Measurements from ENCODE around the gene GJB3. TPM values are rescaled to one million over a fixed set of nuclear protein-coding genes. Genes with fewer than 3 reads are reported as not detected.
A peak's percentile ranks its signal among the peaks of the same experiment; 100 is the strongest.

GJB3 gene
- polyA plus RNA-seq, 1 donor (not counting 4 experiments of a cell fraction or from before 2014, with no cell fraction given) = 133 TPM

DNA sequence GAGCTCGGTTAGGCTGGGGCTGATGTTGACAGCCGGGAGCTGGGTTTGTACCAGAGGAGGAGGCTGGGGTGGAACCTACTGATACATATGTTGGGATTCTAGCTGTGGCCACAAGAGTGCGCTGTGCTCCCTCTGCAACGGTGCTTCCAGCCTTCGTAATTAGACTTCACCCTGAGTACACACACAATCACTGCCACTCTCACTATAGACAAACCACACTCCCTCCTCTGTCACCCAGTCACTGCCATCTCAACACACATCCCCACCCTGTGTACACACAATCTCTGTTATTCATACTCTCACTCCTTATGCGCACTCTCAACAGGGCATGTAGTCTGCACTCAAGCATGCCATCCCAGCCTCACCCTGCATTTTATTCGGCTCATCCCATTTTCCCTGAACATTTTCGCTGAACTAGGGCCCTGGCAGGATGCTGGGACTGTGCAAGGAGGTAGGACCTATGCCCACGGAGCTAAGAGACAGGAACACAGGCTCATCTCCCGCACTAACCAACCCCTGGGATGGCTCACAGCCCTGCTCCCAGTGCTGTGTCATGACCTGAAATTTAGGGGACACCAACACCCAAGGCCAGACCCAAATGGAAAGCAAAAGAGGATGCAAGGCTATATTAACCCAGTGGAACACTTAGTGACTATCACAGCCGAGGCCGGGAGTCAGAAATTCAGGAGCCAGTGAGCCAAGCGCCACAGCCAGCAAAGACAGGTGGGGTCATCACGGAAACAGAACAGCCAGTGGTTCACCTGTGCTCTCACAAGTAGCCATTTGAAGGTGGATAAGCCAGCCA is 5.7 kb downstream of the GJB3 start:
- FAIRE-seq = peak; percentile 90
- H3K9me3 ChIP-seq (ENCODE audit: control insufficient read depth, low read depth, low read length) = no peaks in the 10 kb centered on the region
- peak overlapping the region in 1 of 3 experiments; percentile 9 for H3K4me3 ChIP-seq (ENCODE audit: control insufficient read depth in 2 of 3, extremely low read depth in 1 of 3, insufficient read depth in 2 of 3, low read depth in 1 of 3, low read length in 3 of 3)
- peaks cover 4% of the 10 kb centered on the region for H3K27me3 ChIP-seq (ENCODE audit: control insufficient read depth, extremely low read depth, insufficient read depth, low read length)
- H4K20me1 ChIP-seq (ENCODE audit: control insufficient read depth, extremely low read depth, insufficient read depth, low read length) = peaks cover 23% of the 10 kb centered on the region
- no peak overlapping the region for H3K9ac ChIP-seq (ENCODE audit: control insufficient read depth, extremely low read depth, insufficient read depth, low read length)
- no peak overlapping the region for H2AFZ ChIP-seq (ENCODE audit: control insufficient read depth, low read length)
- peaks cover 2% of the 10 kb centered on the region for H3K9me1 ChIP-seq (ENCODE audit: control insufficient read depth, extremely low read depth, insufficient read depth, low read length)
- H3K27ac ChIP-seq (ENCODE audit: control insufficient read depth, insufficient read depth, low read length) = peak overlapping the region; percentile 16
- peaks cover 43% of the 10 kb centered on the region for H3K79me2 ChIP-seq (ENCODE audit: control insufficient read depth, insufficient read depth, low read length)
- no peak overlapping the region for H3K4me2 ChIP-seq (ENCODE audit: control insufficient read depth, extremely low read depth, insufficient read depth, low read depth, low read length)
- no peak for DNase-seq (ENCODE audit: low read depth, low spot score)
- dilution Hi-C loops (cut with MboI; ENCODE audit: extremely low pct_ligation_motif_present, low sequenced_read_pairs) = no loop called here
- peaks cover 33% of the 10 kb centered on the region for H3K4me1 ChIP-seq (ENCODE audit: control insufficient read depth, extremely low read depth, insufficient read depth, low read length)
- peaks cover 15 to 35% of the 10 kb centered on the region in 2 experiments for H3K36me3 ChIP-seq (ENCODE audit: control insufficient read depth in 2 of 2, extremely low read depth in 1 of 2, insufficient read depth in 2 of 2, low read length in 2 of 2)
- TF ChIP-seq EZH2 (IDR thresholded peaks at IDR 0.05; ENCODE audit: low read length) = no peak
- TF ChIP-seq, protein P1, sequence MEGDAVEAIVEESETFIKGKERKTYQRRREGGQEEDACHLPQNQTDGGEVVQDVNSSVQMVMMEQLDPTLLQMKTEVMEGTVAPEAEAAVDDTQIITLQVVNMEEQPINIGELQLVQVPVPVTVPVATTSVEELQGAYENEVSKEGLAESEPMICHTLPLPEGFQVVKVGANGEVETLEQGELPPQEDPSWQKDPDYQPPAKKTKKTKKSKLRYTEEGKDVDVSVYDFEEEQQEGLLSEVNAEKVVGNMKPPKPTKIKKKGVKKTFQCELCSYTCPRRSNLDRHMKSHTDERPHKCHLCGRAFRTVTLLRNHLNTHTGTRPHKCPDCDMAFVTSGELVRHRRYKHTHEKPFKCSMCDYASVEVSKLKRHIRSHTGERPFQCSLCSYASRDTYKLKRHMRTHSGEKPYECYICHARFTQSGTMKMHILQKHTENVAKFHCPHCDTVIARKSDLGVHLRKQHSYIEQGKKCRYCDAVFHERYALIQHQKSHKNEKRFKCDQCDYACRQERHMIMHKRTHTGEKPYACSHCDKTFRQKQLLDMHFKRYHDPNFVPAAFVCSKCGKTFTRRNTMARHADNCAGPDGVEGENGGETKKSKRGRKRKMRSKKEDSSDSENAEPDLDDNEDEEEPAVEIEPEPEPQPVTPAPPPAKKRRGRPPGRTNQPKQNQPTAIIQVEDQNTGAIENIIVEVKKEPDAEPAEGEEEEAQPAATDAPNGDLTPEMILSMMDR (optimal IDR thresholded peaks at IDR 0.05 in 1 of 3, IDR thresholded peaks at IDR 0.05 in 1 of 3, conservative IDR thresholded peaks at IDR 0.05 in 1 of 3; ENCODE audit: extremely low read depth in 1 of 3, insufficient read depth in 2 of 3, low read length in 3 of 3) = peak in 2 of 3 experiments; percentile 80 to 85

DNA sequence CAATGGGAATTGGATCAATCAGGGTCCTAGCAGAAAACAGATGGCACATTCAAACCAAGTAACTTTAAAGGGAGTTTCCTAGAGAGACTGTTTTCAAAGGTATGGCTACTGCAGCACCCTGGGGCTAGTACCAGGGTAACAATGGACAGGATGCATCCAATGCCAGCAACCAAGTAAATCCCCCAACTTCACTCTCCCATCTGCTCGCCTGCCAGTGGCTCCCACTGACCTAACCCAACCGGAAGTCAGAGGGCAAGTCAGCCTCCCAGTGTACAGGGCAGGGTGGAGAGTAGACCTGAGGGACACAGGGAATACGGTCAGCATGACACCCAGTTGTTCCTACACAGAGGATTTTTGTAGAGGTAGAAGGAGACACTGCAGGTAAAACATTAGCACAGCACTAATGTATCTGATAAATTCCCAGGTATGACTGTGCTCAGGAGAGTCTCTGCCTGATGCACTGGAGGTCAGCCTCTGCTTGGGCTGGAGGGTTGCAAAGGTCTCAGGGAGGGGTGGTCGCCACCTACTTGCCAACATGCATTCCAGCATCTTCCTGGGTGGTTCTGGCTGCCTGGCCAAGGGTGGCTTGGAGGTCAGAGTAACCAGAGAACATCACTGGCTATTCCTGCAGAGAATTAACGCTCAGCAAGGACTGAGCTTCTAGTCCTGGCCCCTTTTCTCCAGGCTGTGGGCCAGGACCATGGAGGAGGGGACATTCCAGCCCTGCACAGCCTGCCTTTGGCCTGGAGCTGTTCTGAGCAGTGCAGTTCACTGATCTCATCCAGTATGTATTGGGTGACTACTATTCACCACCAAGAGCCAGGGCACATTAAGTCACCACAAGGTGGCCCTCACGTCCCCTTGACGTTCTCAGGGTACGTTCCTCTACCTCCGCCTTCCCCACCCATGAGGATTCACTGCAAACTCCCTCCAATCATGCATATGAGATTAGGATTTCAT is 6.7 kb downstream of the GJB3 start:
- H3K4me1 ChIP-seq (ENCODE audit: control insufficient read depth, extremely low read depth, insufficient read depth, low read length) = peaks cover 33% of the 10 kb centered on the region
- H3K79me2 ChIP-seq (ENCODE audit: control insufficient read depth, insufficient read depth, low read length) = peaks cover 33% of the 10 kb centered on the region
- peaks cover 23% of the 10 kb centered on the region for H4K20me1 ChIP-seq (ENCODE audit: control insufficient read depth, extremely low read depth, insufficient read depth, low read length)
- no peak overlapping the region for H3K4me3 ChIP-seq (ENCODE audit: control insufficient read depth in 2 of 3, extremely low read depth in 1 of 3, insufficient read depth in 2 of 3, low read depth in 1 of 3, low read length in 3 of 3)
- H3K9ac ChIP-seq (ENCODE audit: control insufficient read depth, extremely low read depth, insufficient read depth, low read length) = no peak overlapping the region
- H3K9me1 ChIP-seq (ENCODE audit: control insufficient read depth, extremely low read depth, insufficient read depth, low read length) = peaks cover 2% of the 10 kb centered on the region
- H3K9me3 ChIP-seq (ENCODE audit: control insufficient read depth, low read depth, low read length) = no peaks in the 10 kb centered on the region
- no peak for DNase-seq (ENCODE audit: low read depth, low spot score)
- no peak overlapping the region for H3K4me2 ChIP-seq (ENCODE audit: control insufficient read depth, extremely low read depth, insufficient read depth, low read depth, low read length)
- peaks cover 15 to 32% of the 10 kb centered on the region in 2 experiments for H3K36me3 ChIP-seq (ENCODE audit: control insufficient read depth in 2 of 2, extremely low read depth in 1 of 2, insufficient read depth in 2 of 2, low read length in 2 of 2)
- peaks cover 12% of the 10 kb centered on the region for H3K27me3 ChIP-seq (ENCODE audit: control insufficient read depth, extremely low read depth, insufficient read depth, low read length)
- peak; percentile 9 for FAIRE-seq
- no peak overlapping the region for H3K27ac ChIP-seq (ENCODE audit: control insufficient read depth, insufficient read depth, low read length)
- no peak overlapping the region for H2AFZ ChIP-seq (ENCODE audit: control insufficient read depth, low read length)
- TF ChIP-seq, protein P1 (optimal IDR thresholded peaks at IDR 0.05 in 1 of 3, IDR thresholded peaks at IDR 0.05 in 1 of 3, conservative IDR thresholded peaks at IDR 0.05 in 1 of 3; ENCODE audit: extremely low read depth in 1 of 3, insufficient read depth in 2 of 3, low read length in 3 of 3) = peak in 1 of 3 experiments; percentile 28
- TF ChIP-seq EZH2 (IDR thresholded peaks at IDR 0.05; ENCODE audit: low read length) = no peak
- dilution Hi-C loops (cut with MboI; ENCODE audit: extremely low pct_ligation_motif_present, low sequenced_read_pairs) = no loop called here

Data from keratinocyte (primary cell).